A549 (cell line): ENCODE data around the gene GPR89A.

ENCODE experiments used
- CTCF ChIP-seq: fragments of >200 bp; sonication (Bioruptor Twin); formaldehyde crosslinking; IDR thresholded peaks from 3 replicates; pipeline ENCODE4 v1.5.1; 2016
- EP300 ChIP-seq, 2 experiments: fragments of >200 bp; sonication (Bioruptor Twin); formaldehyde crosslinking; IDR thresholded peaks; 2 replicates in 1 of 2; 3 replicates in 1 of 2; pipeline ENCODE4 v1.6.1; 2016 to 2017
- REST ChIP-seq: fragments of 200-600 bp; sonication (generic); IDR thresholded peaks from 2 replicates; pipeline ENCODE4 v1.6.1; 2016; ENCODE audit warnings: antibody characterized with exemption, mild to moderate bottlenecking, moderate library complexity
- RFX5 ChIP-seq: fragments of 450-650 bp; IDR thresholded peaks from 2 replicates; pipeline ENCODE4 v1.7.1; 2014; ENCODE audit warnings: antibody characterized with exemption, mild to moderate bottlenecking, moderate library complexity

GRCh38 chr1:145708063-145708462 lies 100.3 kb downstream of the GPR89A start:
- TF ChIP-seq EP300 (IDR thresholded peaks at IDR 0.05) (no peak), REST (no peak), CTCF (no peak), RFX5 (no peak)
